SK-N-SH (cell line): Measurements from ENCODE around the gene UNC79.

Source experiments
- CTCF ChIP-seq: fragments of 200-600 bp; sonication (generic); IDR thresholded peaks from 2 replicates; pipeline ENCODE4 v1.6.1; 2017; ENCODE audit warnings: antibody characterized with exemption, mild to moderate bottlenecking, moderate library complexity
- MEF2A ChIP-seq: IDR thresholded peaks from 2 replicates; pipeline ENCODE4 v1.4.0; 2012; ENCODE audit warnings: low read depth, borderline replicate concordance

GRCh38 chr14:93645200-93645599 is 214.5 kb downstream of the UNC79 start:
- TF ChIP-seq CTCF (no peak), MEF2A (no peak)
